GM04503 (cell line): ENCODE data around the gene NAA80.

Source experiments
- DNase-seq: peaks from one replicate; pipeline ENCODE4 v3.0.0-alpha.2; 2012; ENCODE audit warnings: low read depth

NAA80 gene

DNA sequence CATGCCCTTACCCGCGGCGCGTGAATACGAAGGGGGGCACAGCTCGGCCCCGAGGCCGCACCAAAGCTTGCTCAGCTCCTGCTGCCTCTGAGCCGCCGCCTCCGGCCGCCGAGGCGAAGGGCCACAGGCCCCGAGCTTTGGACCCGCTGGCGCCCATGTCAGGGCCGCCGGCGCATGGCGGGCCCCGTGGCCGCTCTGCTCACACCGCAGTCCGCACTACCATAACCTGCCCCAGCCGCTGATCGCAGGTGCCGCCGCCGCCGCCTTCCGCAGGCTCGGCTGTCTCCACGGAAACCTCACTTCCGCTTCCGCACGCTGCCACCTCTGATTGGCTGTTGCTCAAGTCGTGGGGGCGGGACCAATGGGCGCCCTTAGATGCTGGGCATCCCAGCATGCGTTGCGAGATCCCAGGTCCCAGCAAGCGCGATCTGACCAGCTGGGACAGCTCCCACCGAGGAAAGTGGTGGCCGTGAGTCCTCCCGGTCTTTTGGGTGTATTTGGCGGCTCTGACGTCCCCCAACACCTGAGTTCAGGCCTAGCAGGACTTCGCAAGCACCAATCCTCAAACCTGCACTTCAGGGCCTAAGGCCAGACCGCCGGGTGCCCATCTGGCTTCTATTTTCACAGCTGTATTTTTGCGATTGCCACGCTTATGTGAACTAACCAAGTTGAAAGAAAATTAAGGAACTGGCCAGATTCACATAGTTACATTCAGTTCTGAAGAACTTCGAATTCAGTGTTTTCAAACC is 28.9 kb upstream of the NAA80 start, which contains the start of gene TUSC2:
TUSC2 (minus strand) TSS at position 281 of the 749 bp plus-strand sequence; CDS start at position 157, 124 bp downstream.
- DNase-seq, result peak; percentile 71

DNA sequence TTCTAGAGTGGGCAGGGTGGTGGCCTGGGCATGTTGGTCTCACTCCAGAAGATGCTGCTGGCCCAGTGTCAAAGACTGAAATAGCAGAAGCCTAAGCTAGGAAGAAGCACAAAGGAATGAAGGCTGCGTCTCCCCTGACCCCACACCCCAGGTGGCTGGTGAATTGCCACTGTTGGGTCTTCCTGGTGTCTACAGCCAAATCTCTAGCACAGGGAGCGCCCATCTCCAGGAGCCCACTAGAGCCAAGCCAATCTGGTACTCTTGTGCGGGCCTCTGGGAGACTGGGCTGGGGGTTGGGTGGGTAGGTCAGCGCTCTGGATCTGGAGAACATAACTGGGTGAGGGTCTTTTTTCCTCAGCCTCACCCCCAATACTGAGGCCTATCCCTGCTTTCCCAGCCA is 27.9 kb upstream of the NAA80 start:
- no peak for DNase-seq

DNA sequence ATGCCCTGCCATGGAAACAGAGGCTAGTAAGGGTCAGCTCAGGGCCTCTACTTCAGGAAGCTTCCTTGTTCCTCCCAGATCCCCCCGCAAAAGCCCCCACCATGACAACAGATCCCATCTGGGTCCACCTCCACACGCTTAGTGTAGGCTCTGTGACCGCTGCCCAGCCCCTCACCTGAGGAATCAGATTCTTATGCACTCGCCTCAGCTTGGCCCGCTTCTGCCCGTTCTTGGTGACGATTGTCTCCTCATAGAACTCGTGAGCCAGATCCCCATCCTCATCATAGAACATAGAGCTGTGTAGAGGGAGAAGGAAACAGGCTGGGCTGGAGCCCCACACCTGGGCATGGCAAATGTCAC is 27.0 kb upstream of the NAA80 start:
- no peak for DNase-seq

DNA sequence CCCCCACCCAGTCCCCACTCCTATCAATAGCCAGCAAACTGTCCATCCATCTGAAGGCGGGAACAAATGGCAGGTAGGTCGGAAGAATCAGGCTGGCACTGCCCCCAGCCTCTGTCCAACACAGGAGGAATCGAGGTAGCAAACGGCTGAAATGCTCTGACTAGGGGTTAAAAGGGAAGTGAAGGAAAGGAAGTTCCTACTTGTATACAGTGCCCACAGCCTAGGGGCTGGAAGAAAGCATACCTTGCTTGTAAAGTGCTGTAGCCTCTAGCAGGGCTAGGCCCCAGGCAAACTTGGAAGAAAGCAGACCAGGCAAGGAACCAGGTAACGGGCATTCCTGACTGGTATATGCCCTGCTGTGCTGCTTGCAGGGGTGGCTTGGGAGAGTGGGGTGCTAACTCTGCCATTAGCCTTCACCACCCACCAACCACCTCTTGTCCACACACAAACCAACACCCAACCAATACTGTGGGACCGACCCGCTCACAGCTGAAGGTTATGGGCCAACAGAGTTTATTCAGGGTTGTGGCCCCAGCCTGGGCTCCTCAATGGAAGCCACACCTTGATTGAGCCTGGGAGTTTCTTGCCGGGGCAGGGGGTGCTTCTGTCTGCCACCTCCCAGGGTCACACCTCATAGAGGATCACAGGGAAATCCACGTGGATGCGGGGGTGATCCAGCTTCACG is 26.4 kb upstream of the NAA80 start:
- no peak for DNase-seq

DNA sequence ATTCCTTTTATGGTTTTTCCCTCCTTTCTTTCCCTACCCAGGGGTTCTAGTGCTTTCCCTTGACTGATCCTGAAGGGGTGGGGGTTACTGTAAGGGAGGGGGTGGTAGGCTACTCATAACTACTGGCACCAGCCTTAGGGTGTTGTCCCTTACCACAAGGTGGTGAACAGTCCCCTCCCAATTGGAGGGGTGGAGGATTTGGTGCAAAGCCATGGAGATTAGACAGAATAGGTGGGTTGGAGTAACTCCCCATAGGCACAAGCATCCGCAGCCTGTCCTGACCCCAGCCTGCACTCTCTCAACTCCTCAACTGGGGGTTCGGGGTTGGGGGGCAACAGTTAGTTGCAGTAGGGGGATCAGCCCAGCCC is 25.9 kb upstream of the NAA80 start:
- DNase-seq, result no peak

DNA sequence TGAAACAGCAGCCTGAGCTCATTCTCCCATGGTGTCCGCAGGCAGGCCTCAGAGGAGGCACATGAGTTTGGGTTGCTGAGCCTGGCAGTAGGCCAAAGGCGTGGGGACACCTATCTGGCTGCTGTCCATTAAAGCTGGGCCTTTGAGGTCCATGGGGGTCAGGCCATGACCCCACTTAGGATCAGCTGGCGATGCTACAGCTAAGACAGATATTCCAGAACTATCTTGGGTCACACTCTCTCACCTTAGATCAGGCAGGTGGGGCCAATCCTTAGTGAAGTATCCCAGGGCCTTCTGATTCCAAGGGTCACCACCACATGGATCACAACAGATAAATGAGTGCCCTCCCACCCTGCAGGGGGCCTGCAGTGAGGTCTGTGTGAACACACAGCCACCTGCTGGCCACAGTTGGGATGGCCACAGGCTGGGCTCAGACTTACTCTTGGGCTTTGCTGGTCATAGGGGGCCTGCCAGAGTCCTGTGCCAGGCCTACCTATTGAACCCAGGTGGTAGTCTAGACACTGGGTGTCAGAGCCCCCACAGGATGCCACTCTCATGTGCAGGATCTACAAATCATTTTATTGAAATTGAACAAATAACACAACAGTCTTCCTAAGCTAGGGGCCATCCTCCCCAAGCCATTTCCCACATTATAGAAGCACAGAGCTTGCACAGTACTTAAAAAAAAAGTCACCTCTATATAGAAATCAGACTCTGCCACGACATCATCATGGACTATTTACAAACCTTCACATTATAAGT is 25.3 kb upstream of the NAA80 start:
- DNase-seq, result no peak

DNA sequence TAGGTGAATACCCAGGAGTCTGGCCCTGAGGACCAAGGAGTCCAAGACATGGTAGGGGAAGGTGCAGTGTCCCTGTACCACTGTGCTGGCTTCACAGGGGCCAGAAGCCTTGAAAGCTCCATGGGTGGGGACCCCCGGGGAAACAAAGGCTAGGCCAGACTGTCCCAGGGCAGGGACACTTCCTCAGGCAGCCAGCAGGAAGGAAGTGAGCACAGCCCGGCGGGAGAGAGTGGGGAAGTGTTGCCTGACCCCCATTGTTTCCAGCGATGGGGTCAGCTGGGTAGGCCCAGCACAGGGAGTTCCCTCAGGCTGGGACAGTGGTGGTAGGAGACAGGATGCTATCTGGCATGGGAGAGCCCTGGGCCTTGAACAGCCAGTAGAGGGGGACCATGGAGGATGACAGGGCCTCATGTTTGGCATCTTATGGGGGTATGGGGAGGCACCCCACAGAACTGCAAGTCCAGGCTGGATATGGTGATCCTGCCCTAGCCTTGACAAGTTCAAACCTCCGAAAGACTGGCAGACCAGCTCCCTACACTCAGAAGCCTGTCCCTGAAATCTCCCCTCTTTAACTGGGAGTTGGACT is 24.5 kb upstream of the NAA80 start:
- DNase-seq, result no peak

DNA sequence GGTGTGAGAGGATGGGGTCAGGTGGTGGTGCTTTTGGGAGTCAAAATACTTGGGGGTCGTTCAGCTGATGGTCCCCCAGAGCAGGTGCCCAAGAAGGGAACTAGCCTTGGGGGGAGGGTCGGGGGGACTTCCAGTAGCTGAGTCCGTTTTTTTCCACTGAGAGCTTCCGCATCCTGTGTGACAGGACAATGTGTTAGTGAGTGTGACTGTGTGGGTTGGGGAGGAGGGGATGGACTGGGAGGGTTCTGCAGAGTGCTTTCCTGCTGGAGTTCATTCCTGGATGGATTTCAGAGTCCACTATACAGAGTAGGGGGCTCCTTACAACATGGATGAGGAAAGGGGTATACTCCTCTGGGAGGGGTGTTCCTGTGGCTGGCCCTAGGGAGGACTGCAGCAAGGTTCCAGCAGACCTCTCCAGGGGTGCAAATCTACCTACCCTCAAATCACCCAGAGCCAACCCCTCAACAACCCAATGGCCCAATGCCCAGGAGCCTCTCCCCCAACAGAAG is 23.9 kb upstream of the NAA80 start:
- DNase-seq, result no peak

DNA sequence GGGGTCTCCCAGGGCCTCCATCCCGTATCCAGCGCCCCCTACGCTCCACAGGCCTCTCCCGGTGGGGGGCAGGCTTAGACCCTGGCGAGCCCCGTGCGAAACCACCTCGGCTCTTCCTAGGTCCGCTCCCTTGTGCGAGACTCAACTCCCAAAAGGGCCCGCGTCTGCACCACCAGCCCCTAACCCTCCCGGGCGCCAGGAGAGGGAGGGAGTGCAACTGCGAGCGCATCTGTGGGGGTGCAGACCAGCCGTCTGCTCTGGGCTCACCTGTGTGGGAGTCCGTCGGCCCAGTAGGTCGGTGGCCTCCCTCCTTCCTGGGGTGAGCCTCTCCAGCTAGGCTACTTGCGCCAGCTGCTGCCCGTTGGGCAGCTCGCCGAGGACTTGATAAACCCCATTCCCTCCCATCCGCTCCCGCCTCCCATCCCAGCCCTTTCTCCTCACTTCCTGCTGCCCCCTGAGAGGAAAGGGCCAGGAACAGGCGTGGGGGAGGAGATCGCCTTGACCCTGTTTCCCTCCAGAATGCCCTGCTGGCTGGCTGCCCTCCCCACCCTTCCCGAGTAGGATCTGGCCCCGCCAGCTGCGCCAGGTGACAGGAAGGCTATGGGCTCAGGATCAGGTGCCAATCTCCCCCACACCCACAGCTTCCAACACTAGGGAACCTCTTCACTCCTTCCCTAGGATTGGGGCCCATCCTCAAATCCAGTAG is 23.3 kb upstream of the NAA80 start, which contains the start of gene HYAL2:
HYAL2 (minus strand) TSS at position 360 of the 706 bp plus-strand sequence. CDS start 2,256 bp downstream, outside the sequence.
- DNase-seq, result no peak

DNA sequence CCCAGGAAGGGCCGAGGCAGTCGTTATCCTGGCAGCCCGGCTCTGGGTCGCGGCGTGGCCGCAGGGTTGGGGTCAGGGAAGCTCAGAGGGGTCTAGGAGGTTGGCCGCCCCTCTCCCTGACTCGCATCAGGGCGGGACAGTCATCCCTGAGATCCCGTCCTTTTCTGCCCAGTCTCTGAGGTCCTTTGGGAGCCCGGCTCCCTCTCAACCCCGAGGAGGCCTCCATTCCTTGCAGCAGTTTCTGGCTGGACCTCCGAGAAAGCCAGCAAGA is 22.8 kb upstream of the NAA80 start:
- no peak for DNase-seq

DNA sequence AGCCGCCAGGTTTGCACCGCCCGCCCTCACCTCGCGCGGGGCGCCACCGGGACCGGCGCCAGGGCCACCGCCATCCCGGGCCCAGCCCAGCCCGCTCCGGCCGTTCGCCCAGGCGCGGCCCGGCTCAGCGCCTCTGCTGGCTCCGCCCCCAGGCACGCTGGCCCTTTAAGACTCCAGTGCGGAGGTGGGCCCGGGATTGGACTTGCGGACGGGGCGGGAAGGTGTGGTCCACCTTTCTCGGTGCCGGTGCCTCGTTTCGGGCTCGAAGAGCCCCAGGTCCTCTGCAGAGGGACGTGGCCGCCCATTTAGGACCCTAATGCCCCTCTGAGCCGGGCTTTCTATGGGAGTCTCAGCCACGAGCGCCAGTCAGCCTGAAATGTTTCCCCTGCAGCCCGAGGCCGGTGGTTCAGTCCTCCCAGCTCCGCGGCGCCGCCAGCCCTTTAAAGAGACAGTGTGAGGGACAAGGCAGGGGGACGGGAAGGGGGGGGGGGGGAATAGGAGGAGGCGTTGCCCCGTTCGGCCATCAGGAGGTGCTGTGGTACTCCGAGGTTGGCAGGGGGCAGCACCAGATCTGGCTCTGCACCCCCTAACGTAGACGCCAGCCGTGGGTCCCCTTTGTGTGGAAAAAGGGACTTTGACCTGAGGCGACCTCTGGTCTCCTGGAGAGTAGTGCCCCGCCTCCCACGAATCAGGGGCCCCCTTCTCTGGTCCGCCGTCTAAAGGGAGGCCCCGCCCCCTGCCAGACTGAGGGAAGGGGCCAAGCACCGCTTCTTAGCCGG is 22.3 kb upstream of the NAA80 start:
- no peak for DNase-seq

DNA sequence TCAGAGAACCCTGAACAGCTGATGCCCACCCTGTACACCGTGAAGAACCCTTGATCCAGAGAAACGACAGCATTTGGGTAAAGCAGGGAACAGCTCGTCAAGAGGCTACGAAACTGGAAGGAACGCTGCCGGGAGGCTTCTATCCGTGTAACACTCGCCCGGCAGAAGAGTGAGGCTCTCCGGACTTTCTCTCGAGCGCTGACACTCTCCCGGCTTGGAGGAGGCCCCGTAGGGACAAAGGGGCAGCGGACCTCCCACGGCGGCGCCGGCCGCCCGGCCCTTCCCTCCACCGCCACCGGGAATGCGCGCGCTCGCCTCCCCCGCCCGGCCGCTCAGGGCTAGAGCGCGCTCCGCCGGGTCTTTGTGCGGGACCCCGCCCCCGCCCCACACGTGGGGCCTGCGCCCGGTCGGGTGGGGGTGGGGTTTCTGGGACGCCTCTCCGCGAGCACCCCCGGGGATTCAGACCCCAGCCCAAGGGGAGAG is 21.7 kb upstream of the NAA80 start:
- no peak for DNase-seq

DNA sequence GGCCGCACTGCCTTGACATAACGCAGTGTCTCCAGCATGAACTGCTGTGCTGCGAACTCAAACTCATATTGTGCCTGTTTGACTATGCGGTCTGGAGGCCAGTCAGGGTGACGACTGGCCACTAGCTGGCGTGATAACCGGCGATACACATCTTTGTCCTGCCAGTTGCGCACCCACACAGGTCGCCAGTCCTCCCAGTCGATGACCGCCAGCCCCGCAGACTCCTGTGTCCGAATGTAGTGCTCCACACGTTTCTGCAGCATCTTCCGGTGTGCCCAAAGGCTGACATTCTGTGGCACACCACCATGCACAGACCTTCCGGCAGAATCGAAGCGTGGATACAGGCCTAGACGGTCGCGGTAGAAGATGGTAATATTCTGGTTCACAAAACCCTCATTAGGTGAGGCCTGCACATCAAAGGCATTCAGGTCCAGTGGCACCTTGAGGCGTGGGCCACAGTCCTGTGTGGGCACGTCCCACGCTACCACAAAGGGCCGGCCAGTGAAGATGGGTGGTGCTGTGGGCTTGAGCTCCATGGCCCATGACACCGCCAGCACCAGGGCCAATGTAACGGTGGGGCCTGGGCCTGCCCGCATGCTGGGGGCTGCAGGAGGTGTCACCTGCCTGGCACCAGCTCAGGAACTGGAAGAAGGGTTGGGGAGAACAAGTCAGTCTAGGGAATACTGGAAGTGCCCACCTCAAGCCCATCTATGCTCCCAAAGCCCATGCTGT is 20.9 kb upstream of the NAA80 start:
- no peak for DNase-seq

DNA sequence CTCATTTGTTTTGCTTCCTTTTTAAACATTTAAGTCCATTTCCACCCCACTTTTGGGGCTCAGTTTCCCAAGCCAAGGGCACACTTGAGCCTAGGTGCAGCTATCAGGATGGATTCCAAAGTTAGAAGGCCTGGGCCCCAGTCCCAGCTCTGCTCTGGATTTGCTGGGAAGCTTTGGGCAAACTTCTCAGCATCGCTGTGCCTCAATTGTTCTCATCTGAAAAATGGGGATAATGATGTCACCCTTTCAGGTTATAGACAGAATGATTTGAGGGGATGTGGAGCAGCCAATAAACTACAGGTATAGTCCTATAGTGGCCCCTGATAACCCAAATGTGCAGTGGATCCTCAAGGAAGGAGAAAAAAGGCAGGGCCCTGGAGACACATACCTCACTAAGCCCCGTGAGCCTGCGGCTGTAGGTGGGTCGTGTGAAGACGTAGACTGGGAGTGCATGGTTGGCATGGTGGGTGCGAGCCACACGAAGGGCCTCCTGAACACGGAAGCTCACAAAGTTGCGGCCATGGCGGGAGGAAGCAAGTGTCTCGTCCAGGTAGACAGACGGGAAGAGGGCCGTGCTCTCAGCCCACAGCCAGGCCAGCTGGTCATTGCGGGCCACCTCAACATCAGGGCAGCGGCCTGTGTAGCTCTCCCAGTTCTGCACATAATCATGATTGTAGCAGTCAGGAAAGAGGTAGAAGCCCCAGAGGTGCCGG is 20.1 kb upstream of the NAA80 start:
- DNase-seq, result no peak

DNA sequence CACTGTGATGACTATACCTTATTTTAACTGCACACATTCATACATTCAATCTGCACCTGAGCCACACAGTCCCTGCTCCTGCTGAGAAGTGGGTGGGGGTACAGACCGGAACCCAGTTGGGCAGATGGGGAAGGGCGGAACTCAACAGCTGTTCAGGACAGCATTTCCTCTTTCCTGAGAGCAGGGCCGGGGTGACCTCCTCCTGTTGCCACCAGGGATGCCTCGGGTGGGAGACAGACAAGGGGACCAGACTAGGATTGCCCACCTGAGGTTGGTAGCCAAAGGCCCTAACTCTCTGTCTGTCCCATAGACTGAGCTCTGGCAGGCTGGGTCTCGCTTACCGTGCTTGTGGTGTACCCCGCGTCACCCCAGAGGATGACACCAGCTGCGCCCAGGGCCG is 19.4 kb upstream of the NAA80 start:
- DNase-seq, result no peak

DNA sequence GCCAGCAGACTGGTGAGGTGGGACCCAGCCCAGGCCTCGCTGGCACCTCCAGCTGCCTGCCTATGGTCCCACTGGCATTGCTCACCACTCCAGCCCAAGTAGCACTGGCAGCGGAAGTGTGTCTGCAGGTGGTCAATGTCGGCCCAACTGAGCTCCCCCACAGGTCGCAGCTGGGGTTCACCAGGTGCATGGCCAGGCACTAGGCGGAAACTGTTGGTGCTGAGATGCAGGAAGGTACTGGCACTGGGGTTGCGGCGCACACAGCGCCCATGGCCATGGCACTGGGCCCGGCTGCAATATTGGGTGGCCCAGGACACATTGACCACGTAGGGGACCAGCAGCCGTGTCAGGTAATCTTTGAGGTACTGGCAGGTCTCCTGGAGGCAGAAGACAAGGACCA is 19.0 kb upstream of the NAA80 start:
- no peak for DNase-seq

DNA sequence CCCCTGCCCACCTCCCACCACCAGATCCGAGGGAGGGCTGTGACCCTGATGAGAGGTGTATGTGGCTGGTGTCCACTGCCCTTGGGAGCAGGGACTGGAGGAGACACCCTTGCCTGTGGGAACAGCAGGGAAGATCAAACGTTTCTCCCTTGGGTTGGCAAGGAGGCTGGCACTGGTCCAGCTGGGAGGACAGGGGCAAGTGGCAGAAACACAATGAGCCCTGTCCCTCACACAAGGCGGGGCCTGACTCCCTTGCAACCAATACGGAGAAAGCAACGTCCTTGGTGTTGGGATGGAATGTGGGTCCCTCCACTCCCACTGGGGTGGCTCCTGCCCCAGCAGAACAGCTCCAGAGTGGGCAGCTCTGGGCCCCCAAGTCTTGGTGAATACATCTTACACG is 18.1 kb upstream of the NAA80 start:
- DNase-seq, result no peak

DNA sequence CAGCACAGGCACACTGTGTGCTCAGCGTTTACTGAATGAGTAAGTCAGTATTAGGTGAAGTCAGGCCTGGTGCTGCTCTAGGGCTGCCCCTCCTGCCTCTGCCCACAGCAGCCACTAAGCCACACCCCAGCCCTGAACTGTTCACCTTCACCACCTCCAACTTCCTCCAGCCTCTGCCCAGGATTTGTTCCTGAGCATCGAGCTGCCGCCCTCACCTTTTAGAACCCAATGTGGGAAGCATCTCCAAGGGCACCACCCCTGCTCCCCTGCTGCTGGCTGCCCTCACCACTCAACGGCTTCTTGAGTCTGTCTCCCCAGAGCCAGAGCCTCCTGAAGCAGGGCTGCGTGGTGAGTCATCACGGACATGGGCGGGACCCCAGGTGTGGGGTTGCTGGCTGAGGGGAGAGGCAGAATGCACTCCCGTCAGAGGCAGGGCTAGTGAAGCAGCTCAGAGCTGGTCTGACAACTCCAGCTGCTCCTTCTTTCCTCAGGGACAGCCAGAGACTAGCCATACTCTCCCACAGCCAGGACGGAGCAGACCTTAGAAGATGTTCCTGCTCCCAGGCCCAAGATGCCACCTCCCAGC is 17.5 kb upstream of the NAA80 start:
- DNase-seq, result no peak

DNA sequence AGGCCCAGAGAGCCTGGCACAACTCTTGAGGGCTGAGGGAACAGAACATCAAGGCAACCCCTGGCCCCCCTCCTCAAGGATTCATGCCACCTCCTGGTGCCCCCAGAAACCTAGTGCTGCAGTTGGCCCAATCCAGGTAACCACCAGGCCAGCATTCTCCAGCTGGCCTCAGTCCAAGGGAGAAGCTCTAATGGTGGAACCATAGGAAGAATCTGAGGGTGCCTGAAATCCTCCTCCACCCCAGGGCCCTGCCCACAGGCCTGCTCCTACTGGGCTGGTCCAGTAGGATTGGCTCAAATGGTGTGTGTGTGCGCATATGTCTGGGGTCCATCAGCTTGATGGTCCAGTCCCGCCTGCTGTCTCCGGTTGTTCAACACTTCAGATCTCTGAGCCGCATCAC is 15.6 kb upstream of the NAA80 start:
- DNase-seq, result no peak
